CD4-positive, CD25-positive, alpha-beta regulatory T cell (primary cell): Measurements from ENCODE around the gene TSSK1B. TPM values are rescaled to one million over a fixed set of nuclear protein-coding genes. Genes with fewer than 3 reads are reported as not detected.
"Not testable (repeated sequence)": the region's sequence is repeated elsewhere in the genome, so short reads cannot be mapped to it uniquely, and the experiment has no call there.

ENCODE experiments used
- ATAC-seq, 2 donors: fragments of 150-1000 bp; cut with Tn5 transposase; one replicate each; pipeline ENCODE4 v1.10.0; 2021; ENCODE audit warnings: low read depth in 2 of 2, moderate number of reproducible peaks in 2 of 2, moderate library complexity in 1 of 2
- DNase-seq, 3 donors: peaks; one replicate each; pipeline versions ENCODE4 v3.0.0 to v3.0.0-alpha.2; 2012 to 2022; ENCODE audit warnings: mixed read lengths in 1 of 3
- H3K27ac ChIP-seq: one replicate; pipeline ENCODE4 v1.7.0; 2013; ENCODE audit warnings: mild to moderate bottlenecking, low read length; ENCODE audit not compliant: insufficient read depth, poor library complexity, severe bottlenecking
- H3K27me3 ChIP-seq: one replicate; pipeline ENCODE4 v1.7.0; 2013; ENCODE audit warnings: low read length; ENCODE audit not compliant: control insufficient read depth, insufficient read depth
- H3K36me3 ChIP-seq: one replicate; pipeline ENCODE4 v1.7.0; 2013; ENCODE audit warnings: mild to moderate bottlenecking, low read length, moderate library complexity; ENCODE audit not compliant: control insufficient read depth, insufficient read depth
- H3K4me1 ChIP-seq: 2 replicates; pipeline ENCODE4 v1.7.0; 2013; ENCODE audit warnings: mild to moderate bottlenecking, low read length; ENCODE audit not compliant: insufficient read depth, control insufficient read depth, poor library complexity, severe bottlenecking
- H3K4me3 ChIP-seq: one replicate; pipeline ENCODE4 v1.7.0; 2013; ENCODE audit warnings: low read depth, mild to moderate bottlenecking, low read length, moderate library complexity
- H3K9me3 ChIP-seq, 2 experiments: 1 replicate in 1 of 2; 2 replicates in 1 of 2; pipeline ENCODE4 v1.7.0; 2013; ENCODE audit warnings: low read length in 2 of 2, mild to moderate bottlenecking in 1 of 2, moderate library complexity in 1 of 2; ENCODE audit not compliant: control insufficient read depth in 2 of 2
- H3K27ac Mint-ChIP-seq, 3 donors: one replicate each; pipeline ENCODE4 v1.8.0; 2020 to 2022; ENCODE audit warnings: mild to moderate bottlenecking in 3 of 3, mixed read lengths in 3 of 3, moderate library complexity in 2 of 3
- H3K27me3 Mint-ChIP-seq: one replicate; pipeline ENCODE4 v1.8.0; 2022; ENCODE audit warnings: mild to moderate bottlenecking, mixed read lengths
- H3K36me3 Mint-ChIP-seq: one replicate; pipeline ENCODE4 v1.8.0; 2020; ENCODE audit warnings: mixed read lengths
- H3K4me1 Mint-ChIP-seq, 4 donors: one replicate each; pipeline ENCODE4 v1.8.0; 2020 to 2022; ENCODE audit warnings: mixed read lengths in 4 of 4, mild to moderate bottlenecking in 1 of 4
- H3K4me3 Mint-ChIP-seq, 4 donors: one replicate each; pipeline ENCODE4 v1.8.0; 2020 to 2022; ENCODE audit warnings: mild to moderate bottlenecking in 4 of 4, mixed read lengths in 4 of 4, moderate library complexity in 3 of 4
- H3K9me3 Mint-ChIP-seq, 7 donors: one replicate each; pipeline ENCODE4 v1.8.0; 2020 to 2022; ENCODE audit warnings: mixed read lengths in 7 of 7, mild to moderate bottlenecking in 3 of 7, moderate library complexity in 2 of 7
- polyA plus RNA-seq, 4 donors: library from polyadenylated mRNA; unstranded; fragments of 300-500 nt; fragmentation: Illumina TruSeq; gene quantifications; one replicate each; pipeline ENCODE4 v1.2.3, GENCODE V29; 2021
- total RNA-seq: library from RNA; stranded (reverse); gene quantifications from one replicate; pipeline ENCODE4 v1.2.3, GENCODE V29; 2022

TSSK1B gene, protein sequence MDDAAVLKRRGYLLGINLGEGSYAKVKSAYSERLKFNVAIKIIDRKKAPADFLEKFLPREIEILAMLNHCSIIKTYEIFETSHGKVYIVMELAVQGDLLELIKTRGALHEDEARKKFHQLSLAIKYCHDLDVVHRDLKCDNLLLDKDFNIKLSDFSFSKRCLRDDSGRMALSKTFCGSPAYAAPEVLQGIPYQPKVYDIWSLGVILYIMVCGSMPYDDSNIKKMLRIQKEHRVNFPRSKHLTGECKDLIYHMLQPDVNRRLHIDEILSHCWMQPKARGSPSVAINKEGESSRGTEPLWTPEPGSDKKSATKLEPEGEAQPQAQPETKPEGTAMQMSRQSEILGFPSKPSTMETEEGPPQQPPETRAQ
- not detected for total RNA-seq
- polyA plus RNA-seq, result not detected

- Mint-ChIP-seq H3K4me1 (no peaks in the 10 kb centered on the region), H3K4me3 (no peak within 1 kb of the TSS), H3K36me3 (no peaks in the 10 kb centered on the region), H3K9me3 (no peaks in the 10 kb centered on the region), H3K27me3 (peaks cover 15% of the 10 kb centered on the region), H3K27ac (no peak within 1 kb of the TSS)
- no peak for ATAC-seq
- peaks cover 2% of the 10 kb centered on the region for H3K27me3 ChIP-seq
- H3K27ac ChIP-seq, result no peak within 1 kb of the TSS
- no peaks in the 10 kb centered on the region for H3K36me3 ChIP-seq
- H3K9me3 ChIP-seq, result no peaks in the 10 kb centered on the region
- DNase-seq, result no peak
- H3K4me3 ChIP-seq, result no peak within 1 kb of the TSS
- no peaks in the 10 kb centered on the region for H3K4me1 ChIP-seq
Measured at GRCh38 chr5:113434889-113435288, at the start of gene TSSK1B. Gene TSSK1B (minus strand): TSS chr5:113434989. CDS start chr5:113434839, 150 bp downstream.

DNA sequence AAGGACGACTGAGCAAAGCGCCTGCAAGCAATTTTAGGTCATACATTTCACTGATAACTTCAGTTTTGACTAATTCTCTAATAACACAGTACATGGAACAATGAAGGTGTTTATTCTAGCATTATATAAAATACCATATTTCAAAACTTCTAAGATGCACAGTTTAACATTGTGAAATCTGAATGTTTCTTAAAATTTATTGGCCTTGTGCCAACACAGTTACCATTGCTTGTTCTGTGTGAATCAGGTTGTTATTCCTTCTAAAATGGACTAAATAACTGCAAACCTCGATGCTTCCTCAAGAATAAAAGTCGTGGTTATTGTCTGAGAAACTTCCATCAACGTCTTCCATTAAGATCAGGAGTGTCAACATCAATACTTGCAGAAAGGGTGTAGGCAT lies 45.5 kb upstream of the TSSK1B start:
- H3K9me3 ChIP-seq, result no peaks in the 10 kb centered on the region
- no peaks in the 10 kb centered on the region for H3K36me3 Mint-ChIP-seq
- H3K27ac ChIP-seq, result no peak overlapping the region
- ATAC-seq, result no peak
- no peaks in the 10 kb centered on the region for H3K4me1 Mint-ChIP-seq
- no peak overlapping the region for H3K4me3 ChIP-seq
- H3K27me3 Mint-ChIP-seq, result peaks cover 48% of the 10 kb centered on the region
- no peaks in the 10 kb centered on the region for H3K4me1 ChIP-seq
- no peak overlapping the region for H3K4me3 Mint-ChIP-seq
- H3K9me3 Mint-ChIP-seq, result peaks cover 0 to 10% (median 0%) of the 10 kb centered on the region in 7 donors
- no peaks in the 10 kb centered on the region for H3K36me3 ChIP-seq
- no peak overlapping the region for H3K27ac Mint-ChIP-seq
- no peak for DNase-seq
- peaks cover 47% of the 10 kb centered on the region for H3K27me3 ChIP-seq

GRCh38 chr5:113478691-113479090 lies 43.9 kb upstream of the TSSK1B start:
- Histone ChIP-seq H3K27ac (no peak overlapping the region), H3K4me3 (no peak overlapping the region), H3K27me3 (peaks cover 44% of the 10 kb centered on the region), H3K4me1 (no peaks in the 10 kb centered on the region), H3K9me3 (no peaks in the 10 kb centered on the region), H3K36me3 (no peaks in the 10 kb centered on the region)
- Mint-ChIP-seq H3K27me3 (peaks cover 48% of the 10 kb centered on the region), H3K9me3 (peaks cover 0 to 6% (median 0%) of the 10 kb centered on the region in 7 donors), H3K4me1 (no peaks in the 10 kb centered on the region), H3K4me3 (no peak overlapping the region), H3K27ac (no peak overlapping the region), H3K36me3 (no peaks in the 10 kb centered on the region)
- DNase-seq (no peak), ATAC-seq (no peak)

- Mint-ChIP-seq H3K4me3 (no peak overlapping the region), H3K4me1 (no peaks in the 10 kb centered on the region), H3K9me3 (peaks cover 0 to 4% (median 0%) of the 10 kb centered on the region in 7 donors), H3K36me3 (no peaks in the 10 kb centered on the region), H3K27me3 (peaks cover 35% of the 10 kb centered on the region), H3K27ac (peak overlapping the region in 1 of 3 donors; percentile 27)
- Histone ChIP-seq H3K9me3 (no peaks in the 10 kb centered on the region), H3K27ac (no peak overlapping the region), H3K36me3 (no peaks in the 10 kb centered on the region), H3K27me3 (peaks cover 27% of the 10 kb centered on the region), H3K4me3 (no peak overlapping the region), H3K4me1 (no peaks in the 10 kb centered on the region)
- DNase-seq (no peak), ATAC-seq (no peak)
Measured at GRCh38 chr5:113474100-113474728, 39.4 kb upstream of the TSSK1B start.

GRCh38 chr5:113463032-113463431 lies 28.2 kb upstream of the TSSK1B start:
- H3K4me1 Mint-ChIP-seq, result no peaks in the 10 kb centered on the region
- no peaks in the 10 kb centered on the region for H3K9me3 ChIP-seq
- H3K4me3 ChIP-seq, result no peak overlapping the region
- ATAC-seq (no peak), DNase-seq (no peak)
- no peaks in the 10 kb centered on the region for H3K36me3 Mint-ChIP-seq
- peak overlapping the region in 1 of 3 donors; percentile 11 for H3K27ac Mint-ChIP-seq
- H3K27me3 ChIP-seq, result no peaks in the 10 kb centered on the region
- no peak overlapping the region for H3K27ac ChIP-seq
- H3K4me3 Mint-ChIP-seq, result no peak overlapping the region
- peaks cover 19% of the 10 kb centered on the region for H3K27me3 Mint-ChIP-seq
- no peaks in the 10 kb centered on the region for H3K4me1 ChIP-seq
- H3K9me3 Mint-ChIP-seq, result peaks cover 0 to 4% (median 0%) of the 10 kb centered on the region in 7 donors
- H3K36me3 ChIP-seq, result no peaks in the 10 kb centered on the region

DNA sequence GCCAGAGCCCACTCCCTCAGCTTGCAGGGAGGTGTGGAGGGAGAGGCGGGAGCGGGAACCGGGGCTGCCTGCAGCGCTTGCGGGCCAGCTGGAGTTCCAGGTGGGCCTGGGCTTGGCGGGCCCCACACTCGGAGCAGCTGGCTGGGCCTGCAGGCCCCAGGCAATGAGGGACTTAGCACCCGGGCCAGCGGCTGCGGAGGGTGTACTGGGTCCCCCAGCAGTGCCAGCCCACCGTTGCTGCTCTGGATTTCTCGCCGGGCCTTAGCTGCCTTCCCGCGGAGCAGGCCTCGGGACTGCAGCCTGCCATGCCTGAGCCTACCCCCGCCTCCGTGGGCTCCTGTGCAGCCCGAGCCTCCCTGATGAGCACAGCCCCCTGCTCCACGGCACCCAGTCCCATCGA lies 22.3 kb upstream of the TSSK1B start:
- H3K27ac Mint-ChIP-seq, result not testable (repeated sequence)

GRCh38 chr5:113452941-113453340 lies 18.2 kb upstream of the TSSK1B start:
- DNase-seq (no peak), ATAC-seq (no peak)
- no peaks in the 10 kb centered on the region for H3K4me1 ChIP-seq
- no peaks in the 10 kb centered on the region for H3K9me3 Mint-ChIP-seq
- no peak overlapping the region for H3K4me3 ChIP-seq
- H3K27me3 ChIP-seq, result no peaks in the 10 kb centered on the region
- H3K36me3 Mint-ChIP-seq, result no peaks in the 10 kb centered on the region
- H3K27ac ChIP-seq, result no peak overlapping the region
- H3K4me3 Mint-ChIP-seq, result no peak overlapping the region
- H3K4me1 Mint-ChIP-seq, result peaks cover 4 to 8% (median 5%) of the 10 kb centered on the region in 4 donors
- no peaks in the 10 kb centered on the region for H3K36me3 ChIP-seq
- no peaks in the 10 kb centered on the region for H3K9me3 ChIP-seq
- H3K27ac Mint-ChIP-seq, result peak overlapping the region in 1 of 3 donors; percentile 60
- peaks cover 18% of the 10 kb centered on the region for H3K27me3 Mint-ChIP-seq

More for the DNA sequence above, 22.3 kb upstream of the TSSK1B start:
- H3K4me1 ChIP-seq, H3K9me3 Mint-ChIP-seq, H3K27me3 ChIP-seq, H3K4me3 Mint-ChIP-seq, H3K4me3 ChIP-seq, H3K27ac ChIP-seq, H3K27me3 Mint-ChIP-seq, DNase-seq, ATAC-seq, H3K4me1 Mint-ChIP-seq, H3K36me3 Mint-ChIP-seq, H3K36me3 ChIP-seq, H3K9me3 ChIP-seq: not testable (repeated sequence)
